RPMI7951 (cell line): Measurements from ENCODE around the gene LPGAT1. TPM values are rescaled to one million over a fixed set of nuclear protein-coding genes. Genes with fewer than 3 reads are reported as not detected.
"Not testable (repeated sequence)": the region's sequence is repeated elsewhere in the genome, so short reads cannot be mapped to it uniquely, and the experiment has no call there.

Source experiments
- DNase-seq: peaks from one replicate; pipeline ENCODE4 v3.0.0-alpha.2; 2012; ENCODE audit warnings: low read depth
- total RNA-seq: library from RNA; depleted of rRNA; stranded (reverse); fragments of >200 nt; shearing (Covaris generic); gene quantifications from 2 replicates; pipeline ENCODE4 v1.2.3, GENCODE V29; 2014

LPGAT1 gene
- total RNA-seq, 1 experiment from 2014 or later: 29.0 TPM

DNA sequence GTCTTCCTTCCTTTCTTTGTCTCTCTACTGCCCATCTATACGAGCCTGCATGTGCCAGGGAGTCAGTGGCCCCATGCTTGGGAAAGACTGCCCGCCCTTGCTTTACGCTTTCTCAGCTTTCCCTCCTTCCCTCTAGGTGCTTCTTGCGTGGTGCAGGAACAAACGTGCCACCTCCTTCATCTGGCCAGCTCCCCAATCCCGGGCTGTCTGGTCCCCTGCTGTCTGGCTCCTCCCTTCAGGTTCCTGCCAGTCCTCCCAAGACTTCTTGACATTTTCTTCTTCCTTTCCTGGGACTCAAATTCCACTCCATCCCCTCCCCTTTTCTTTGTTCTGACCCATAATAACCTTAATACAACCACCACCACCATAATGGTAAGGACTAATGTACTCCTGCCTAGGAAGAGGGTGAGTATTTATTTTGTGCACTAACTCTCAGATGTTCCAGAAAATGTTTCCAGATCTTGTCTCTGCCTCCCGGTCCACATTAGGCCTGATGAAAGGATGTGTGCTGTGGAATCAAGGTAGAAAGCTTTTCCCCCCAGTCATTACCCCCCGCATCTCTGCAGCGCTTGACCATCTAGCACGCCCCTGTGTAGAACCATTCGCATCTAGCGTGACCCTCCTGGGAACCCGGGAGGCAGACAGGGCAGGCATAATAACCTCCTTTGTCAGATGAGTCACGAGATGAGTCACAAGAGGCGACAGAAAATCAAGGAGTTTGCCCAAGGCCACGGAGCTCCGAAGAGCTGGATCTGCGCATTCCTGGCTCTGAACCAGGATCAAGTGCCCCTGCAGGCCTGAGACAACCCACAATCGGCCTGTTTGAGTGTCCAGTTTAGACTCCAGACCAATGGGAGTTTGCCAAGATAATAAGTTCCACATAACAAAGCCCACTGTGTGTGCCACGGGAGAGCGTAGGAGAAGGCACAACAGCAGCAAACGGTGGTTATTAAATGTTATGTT lies 95.1 kb downstream of the LPGAT1 start:
- DNase-seq: peak; percentile 100

DNA sequence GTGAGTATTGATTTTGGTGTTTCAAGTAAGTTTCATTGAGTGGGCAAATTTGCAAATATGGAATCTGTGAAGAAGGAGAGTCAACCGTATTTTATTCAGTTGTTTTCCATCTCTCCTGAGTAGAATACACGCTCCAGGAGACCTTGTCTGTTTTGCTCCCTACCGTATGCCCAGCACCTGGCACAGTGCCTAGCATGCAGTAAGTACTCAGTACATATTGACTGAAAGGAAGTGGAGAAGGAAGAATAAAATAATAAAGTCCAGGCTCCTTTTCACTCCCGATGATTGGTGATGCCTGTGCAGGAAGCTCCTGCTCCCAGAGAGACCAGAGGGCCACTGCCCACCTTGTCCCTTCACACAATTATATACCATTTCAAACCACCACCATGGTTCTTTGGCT lies 95.8 kb downstream of the LPGAT1 start:
- peak; percentile 35 for DNase-seq

DNA sequence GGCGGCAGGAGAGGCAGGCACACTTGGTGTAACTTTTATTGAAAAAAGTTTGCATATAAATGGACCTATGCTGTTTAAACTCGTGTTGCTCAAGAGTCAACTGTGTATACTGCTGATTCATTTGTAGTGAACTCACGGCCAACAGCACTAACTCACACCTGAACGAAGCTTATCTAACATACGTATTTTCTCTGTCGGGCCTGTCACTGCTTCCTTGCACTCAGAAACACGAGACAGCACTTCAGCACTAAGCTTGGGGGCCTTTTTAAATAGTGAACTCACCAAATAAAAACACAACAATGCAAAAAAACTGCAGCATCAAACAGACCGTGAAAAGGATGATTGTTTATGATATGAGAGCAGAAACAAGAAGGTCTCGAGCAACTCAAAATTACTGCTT lies 96.2 kb downstream of the LPGAT1 start:
- no peak for DNase-seq

DNA sequence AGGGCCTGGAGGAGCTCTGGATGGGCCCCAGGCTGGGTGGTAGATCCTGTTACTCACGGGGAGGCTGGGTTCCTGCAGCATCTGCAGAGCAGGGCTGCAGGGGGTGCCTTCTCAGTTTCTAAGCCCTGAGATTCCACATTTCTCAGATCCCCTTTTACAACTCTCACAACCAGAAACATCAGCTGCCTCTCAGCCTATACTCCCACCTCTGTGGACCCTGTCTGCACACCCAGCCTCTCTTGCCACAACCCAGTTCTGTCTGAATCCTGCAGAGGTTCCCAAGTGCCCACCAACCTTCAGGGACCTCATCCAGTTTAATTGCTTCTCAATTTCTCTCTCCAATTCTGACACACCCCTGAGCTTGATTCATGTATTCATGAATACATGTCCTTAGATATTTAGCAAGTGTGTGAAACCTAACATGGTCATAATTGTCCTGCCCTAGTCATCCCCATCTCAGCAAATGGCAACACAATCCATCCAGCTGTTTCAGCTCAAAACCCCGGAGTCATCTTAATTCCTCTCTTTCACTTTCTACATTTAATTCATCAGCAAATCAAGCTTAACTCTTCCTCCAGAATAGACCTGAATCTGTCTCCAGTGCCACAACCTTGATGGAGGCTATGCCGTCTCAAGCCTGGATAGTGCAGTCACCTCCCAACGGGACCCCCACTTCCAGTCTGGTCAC lies 98.1 kb downstream of the LPGAT1 start:
- no peak for DNase-seq

DNA sequence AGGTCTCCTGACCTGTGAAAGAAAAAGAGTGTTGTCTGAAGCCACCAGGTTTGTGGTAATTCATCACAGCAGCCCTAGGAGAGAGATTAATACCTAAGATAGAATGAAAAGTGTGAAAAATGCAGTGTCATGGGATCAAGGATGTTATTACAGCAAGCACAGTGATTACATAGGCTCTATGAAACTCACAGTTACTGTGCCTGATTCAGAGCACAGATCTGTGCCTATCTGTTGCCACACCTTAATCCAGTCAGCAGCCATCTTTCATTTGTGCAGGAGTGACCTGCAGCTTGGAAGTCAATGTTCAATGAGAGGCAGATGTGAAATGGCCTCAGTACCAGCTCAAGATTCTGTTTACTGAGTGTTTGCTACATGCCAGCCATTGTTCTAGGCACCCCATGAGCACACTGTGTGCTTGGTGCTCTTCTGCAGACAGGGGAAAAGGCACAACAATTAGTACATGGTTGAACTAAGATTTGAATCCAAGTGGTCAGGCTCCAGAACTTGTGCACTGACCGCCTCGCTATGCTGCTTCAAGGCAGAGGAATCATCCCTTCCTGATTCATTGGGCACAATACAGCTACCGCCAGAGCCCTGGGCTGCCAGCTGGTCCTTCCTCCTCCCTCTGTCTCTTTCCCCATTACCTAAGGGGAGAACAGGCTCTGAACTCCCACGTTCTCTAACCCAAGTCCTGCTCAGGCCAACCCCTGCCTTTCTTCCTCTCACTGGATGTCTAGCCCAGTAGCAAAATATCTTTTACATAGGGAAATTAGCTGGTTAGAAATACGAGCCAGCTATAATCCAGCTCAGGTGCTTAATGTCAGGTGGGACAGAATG lies 98.9 kb downstream of the LPGAT1 start:
- DNase-seq: no peak

DNA sequence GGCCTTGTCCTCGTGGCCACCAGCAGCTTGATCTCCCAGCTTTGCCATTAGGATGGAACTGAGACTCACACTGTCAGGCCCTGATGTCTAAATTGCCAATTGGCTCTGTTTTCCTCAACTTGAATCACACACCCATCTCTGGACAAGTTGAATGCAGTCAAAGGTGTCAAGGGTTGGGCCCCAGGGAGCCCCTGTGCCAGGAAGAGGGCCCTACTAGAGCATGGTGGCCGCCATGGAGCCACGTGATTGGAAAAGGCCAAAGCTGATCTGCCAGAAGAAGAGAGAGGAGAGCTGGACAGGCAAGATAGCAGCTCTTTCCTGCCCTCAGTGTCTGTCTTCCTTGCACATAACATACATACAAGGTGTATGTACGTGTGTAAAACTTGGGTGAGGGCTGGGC lies 100.2 kb downstream of the LPGAT1 start:
- no peak for DNase-seq

DNA sequence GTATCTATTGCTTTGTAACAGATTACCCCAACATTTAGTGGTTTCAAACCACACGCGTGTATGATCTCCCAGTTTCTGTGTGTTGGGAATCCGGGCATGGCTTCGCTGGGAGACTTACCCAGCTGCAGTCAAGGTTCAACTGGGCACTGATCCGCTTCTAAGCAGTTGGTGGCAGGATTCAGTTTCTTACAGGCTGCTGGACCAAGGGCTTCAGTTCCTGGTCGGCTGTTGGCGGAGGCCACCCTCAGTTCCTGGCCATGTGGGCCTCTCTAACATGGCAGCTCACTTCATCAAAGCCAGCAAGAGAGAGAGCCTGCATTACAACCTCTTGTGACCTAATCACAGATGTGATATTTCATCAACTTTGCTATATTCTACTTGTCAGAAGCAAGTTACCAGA lies 101.3 kb downstream of the LPGAT1 start:
- no peak for DNase-seq

DNA sequence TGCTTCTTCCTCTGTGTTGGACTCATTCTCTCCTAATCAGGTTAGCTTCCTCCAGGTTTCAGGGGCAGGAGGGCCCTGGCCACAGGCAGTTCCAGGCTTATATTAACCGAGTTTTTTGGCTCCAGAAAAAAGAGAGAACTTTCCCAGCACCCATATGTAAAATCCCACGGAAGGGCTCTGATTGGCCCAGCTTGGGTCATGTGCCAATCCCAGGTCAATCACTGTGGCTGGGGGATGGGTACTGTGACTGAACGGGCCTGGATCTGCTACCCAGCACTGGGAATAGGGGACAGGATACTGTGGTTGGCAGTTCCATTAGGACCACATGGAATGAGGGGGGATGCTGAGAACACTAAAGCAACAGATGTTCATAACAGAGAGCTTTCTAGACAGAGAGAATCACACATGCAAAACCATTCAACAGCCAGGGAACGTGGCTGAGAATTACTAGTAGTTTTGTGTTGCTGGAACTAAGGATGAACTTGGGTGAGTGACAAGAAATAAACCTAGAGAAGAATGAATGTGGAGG lies 104.0 kb downstream of the LPGAT1 start:
- peak; percentile 31 for DNase-seq

DNA sequence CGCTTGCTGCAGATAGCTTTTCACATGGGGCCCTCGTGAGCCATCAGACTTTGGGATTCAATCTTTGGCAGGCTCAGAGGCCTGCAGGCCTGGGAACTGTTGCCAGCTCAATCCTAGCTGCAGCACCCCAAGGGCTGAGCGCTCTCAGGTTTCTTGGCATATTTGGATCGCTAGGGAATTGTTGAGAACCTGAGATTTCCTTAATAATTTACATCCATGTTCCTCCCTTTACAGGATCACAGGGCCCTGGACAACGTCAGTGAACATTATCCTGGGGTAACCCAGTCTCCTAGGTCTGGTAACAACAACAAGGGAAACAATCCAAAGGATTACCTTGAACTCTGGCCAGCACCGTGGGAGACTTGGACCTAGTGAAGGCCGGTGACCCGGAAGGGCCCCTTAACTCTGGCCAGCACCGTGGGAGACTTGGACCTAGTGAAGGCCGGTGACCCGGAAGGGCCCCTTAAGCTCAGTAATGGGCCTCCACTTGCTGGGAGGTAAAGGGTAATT lies 105.8 kb downstream of the LPGAT1 start:
- DNase-seq: peak; percentile 35

DNA sequence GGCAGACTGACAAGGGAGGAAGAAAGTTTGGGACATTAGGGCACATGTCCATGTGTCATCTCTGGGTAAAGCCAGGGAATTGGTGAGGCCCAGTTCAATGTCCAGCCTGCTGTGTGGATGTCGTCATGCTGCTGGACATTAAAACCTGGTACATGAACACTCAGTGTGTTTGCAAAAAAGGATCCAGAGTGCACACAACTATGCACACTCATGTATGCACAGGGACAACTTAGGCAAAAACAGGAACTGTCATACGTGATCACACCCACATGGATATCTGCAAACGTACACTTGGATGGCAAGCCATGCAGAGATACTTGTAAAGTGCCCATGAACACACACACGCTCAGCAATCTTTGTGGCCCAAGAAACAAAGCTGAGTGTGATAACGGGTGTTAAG lies 107.3 kb downstream of the LPGAT1 start:
- no peak for DNase-seq

DNA sequence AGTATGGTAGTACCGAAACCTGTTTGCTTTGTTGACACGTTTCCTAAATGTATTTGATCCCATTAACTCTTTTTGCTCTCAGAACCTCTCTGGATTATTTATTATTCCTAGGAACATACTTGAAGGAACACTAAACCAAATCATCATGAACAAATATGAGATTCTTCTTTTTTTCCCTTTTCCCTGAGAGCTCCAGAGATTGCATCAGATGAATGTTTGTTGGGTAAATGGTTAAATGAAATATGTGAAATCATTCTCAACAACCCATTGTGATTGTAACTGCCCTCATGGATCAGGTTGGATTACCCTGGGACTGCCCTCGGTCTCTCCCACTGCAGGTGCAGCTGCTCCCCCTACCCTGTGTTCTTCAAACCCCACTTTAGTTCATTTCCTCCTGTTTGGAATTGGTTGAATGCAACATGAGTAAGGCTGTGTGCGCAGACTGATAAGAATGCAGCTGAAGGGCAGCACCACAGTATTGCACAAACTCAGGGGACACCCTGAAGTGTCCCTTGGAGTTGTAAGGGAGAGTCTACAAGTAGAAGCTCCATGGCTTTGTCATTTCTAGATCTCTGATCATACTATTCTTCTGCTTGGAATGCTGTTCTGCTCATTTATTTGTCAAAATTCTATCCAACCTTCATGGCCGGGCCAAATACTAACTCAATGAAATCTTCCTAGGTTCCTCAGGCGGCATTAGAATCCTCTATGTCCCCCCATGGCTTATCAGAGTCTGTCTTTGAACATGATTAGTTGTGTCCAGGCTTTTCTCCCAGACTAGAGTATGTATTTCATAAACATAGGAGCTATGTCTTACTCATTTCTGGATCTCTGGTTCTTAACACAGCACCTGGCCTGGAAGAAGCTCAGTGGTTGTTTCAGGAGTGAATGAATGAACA lies 108.0 kb downstream of the LPGAT1 start:
- DNase-seq: no peak

DNA sequence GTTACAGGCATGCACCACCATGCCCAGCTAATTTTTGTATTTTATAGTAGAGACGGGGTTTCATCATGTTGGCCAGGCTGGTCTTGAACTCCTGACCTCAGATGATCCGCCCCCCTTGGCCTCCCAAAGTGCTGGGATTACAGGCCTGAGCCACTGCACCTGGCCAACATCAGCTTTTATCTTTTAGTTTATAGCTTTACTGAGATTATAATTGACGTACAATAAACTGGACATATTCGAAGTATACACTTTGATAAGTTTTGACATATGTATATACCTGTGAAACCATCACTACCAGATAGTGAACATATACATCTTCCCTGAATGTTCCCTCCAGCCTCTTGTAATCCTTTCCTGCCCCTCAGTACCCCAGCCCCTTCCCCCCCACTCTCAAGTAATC lies 114.0 kb downstream of the LPGAT1 start:
- DNase-seq: not testable (repeated sequence)

DNA sequence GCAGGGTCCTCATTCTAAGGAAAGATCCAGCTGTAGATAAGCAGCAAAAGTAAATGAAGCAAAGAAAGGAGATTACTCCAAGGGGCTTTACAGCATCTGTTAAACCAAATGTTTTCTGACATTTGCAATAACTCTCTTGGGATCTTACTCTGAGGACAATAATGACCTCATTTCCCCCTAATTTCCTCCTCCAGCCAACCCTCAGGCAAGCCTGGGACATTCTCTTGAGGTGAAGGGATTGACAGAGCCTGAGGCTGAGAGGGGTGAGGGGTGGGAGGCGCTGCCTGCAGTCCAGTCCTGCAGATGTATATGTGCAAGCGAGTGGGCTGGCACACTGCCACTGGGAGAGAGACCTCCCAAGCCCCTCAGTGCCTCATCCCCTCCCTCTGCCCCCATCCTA lies 114.6 kb downstream of the LPGAT1 start:
- no peak for DNase-seq

DNA sequence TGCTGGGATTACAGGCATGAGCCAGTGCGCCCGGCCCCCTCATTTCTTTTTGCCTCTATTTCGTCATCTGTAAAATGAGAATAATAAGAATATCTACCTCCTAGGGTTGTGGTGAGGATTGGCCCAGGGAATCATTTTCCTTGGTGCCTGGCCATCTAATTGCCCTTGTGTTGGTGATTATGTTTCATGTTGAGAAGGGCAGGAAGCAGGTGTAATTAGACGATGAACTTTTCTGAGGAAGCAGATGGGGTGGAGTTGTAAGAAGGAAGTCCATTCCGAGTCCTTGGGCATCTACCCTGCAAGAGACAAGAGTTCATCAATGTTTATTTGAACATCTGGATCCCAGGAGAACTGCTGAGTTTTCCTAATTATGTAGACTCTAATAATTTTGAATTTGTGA lies 116.4 kb downstream of the LPGAT1 start:
- DNase-seq: no peak

DNA sequence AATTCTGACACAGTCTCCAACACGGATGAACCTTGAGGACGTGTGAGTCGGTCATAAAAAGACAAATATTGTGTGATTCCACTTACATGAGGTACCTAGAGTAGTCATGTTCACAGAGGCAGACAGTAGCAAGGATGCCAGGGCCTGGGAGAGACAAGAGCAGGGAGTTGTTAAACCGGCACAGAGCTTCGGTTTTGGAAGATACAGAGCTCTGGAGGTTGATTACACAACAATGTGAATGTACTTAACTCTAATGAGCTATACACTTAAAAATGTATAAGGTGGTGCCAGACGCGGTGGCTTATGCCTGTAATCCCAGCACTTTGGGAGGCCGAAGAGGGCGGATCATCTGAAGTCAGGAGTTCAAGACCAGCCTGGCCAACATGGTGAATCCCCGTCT lies 117.3 kb downstream of the LPGAT1 start:
- DNase-seq: no peak

DNA sequence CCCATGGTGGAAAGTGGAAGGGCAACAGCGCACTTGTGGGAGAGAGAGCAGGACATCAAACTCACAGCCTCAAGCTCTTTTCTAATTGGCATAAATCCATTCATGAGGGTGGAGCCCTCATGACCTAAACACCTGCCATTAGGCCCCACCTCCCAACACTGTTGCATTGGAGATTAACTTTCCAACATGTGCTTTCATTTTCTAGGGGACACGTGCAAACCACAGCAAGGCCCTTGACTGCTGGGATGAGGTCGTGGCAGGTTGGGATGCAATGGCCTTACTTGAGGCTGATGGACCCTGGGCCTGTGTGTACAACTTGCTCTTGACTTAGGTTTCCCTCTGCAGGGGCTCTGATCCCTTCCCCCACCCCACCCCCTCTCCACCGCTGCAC lies 119.3 kb downstream of the LPGAT1 start:
- DNase-seq: peak; percentile 47

DNA sequence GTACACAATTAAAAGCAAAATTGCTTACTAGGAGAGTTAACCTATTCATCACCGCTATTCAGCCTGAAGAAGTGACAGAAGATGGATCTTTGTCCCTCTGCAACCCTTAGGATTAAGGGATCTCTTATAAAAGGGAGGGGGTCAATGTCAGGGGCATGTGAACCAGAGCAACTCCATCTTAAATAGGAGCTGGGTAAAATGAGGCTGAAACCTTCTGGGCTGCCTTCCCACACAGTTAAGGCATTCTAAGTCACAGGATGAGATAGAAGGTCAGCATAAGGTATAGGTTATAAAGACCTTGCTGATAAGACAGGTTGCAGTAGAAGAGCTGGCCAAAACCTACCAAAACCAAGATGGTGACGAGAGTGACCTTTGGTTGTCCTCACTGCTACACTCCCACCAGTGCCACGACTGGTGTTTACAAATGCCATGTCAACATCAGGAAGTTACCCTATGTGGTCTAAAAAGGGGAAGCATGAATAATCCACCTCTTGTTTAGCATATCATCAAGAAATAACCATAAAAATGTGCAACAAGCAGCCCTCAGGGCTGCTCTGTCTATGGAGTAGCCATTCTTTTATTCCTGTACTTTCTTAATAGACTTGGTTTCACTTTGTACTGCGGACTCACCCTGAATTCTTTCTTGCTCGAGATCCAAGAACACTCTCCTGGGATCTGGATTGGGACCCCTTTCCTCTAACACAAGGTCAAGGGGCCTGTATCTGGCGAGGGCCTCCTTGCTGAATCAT lies 119.8 kb downstream of the LPGAT1 start:
- no peak for DNase-seq

DNA sequence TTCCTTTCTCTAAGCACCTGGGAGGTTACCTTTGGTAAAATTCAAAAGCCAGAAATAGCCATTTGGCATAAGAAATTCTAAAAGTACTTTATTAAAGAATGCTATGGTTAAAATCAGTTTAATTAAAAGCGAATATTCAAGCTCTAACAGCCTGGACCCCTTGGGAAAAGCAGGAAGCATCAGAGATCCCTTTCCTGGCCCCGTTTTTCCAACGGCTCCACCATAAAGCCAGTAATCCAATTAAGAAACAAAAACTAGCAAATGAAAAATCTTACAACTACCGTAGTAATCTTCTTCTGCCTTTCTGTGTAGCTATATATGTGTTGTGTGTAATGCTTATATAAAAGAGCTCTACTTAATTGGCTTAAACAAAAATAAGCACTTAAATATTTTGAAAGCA lies 121.6 kb downstream of the LPGAT1 start:
- no peak for DNase-seq

DNA sequence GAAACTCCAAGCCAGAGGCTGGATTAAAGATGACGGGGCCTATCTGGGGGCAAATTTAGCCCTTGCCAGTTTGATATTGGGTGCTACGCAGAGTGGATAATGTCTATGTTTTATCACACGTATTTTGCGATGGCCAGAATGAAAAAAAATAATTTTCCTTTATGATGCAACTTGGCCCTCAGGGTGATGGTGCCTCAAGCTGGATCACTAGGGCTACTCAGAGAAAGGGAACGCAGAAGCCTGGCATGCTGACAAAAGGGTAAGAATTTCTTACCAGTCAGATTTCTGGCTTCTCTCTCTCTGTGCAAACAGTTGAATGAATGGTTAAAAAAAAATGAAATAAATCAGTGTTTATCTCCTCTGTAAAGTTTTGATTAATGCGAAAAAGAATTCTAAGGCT lies 122.6 kb downstream of the LPGAT1 start:
- DNase-seq: no peak
